ENCODE data around the gene UGGT2.
"Not testable (repeated sequence)": the region's sequence is repeated elsewhere in the genome, so short reads cannot be mapped to it uniquely, and the experiment has no call there.

The UGGT2 gene

DNA sequence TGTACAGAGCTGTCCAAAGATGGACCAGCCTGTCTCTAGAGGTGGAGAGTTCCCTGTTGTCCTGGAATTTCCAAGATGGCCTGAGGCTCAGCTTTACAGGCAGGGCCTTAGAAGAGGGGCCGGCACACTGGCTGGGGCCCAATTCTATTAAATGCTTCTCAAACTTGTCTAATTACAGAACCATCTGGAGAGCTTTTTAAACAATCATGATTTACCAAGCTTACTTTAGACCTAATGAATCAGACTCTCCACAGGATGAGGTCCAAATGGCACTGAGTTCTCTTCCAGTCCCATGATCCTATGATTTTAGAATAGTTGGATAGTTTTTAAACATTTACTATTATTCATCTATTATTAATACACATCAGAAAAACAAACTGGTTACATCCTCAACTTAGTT is 252.8 kb downstream of the UGGT2 start:
- no peak for DNase-seq (ENCODE audit: low spot score)

DNA sequence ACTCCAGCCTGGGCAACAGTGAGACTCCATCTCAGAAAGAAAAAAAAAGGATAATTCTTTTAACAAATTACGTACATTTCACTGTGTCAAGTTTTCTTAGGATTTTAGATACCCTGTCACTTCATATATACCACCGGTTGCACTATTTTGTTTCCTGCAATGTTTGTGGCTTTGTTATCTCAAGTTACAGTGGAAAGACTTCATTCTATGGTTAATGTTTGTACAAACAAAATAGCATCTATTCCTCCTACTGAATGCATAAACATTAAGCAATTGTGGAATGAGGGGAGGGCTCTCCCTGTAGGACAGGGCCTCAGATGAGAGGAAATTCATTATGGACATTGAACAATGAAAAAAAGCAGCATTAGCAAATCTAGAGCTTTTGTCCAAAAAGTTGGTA is 256.2 kb downstream of the UGGT2 start:
- no peak for DNase-seq (ENCODE audit: low spot score)

DNA sequence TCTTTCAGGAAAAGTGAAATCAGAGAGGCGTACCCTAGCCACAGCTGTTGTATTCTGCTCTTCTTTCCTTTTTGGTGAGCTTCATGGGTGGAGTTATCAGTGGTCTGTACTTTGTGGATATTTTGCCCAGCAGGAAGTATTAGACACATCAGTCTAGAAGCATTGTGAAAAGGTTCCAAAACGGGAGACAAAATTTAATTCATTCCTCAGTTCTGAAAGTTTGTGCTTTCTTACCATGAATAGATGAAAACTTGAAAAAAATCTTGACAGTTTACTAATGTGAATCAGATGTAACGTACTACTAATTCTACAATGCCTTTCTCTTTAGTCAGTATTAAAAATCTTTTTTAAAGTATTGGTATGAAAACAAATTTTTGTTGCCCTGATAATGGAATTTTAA is 259.4 kb downstream of the UGGT2 start:
- DNase-seq (ENCODE audit: low spot score): no peak

DNA sequence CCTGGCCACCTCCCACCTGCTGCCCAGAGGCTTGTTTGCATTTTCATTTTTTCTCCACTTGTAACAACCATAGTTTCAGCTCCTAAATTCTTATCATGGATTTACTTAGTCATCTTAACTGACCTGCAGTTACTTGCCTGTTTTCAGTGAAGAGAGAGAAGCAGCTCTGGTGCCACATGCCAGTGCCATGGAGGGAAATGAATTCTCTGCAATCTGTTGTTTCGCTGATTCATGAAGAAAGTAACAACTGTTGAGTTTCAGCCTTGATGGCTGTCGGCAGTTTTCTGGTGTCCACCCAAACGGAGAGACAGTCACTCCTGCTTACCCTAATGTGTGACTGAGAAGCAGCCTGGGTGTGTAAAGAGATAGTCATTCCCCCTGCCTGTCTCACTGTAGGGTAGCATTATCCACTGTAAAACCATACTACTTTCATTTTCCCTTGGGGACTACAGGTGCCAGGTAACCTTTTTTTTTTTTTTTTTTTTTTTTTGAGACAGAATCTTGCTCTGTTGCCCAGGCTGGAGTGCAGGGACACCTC is 260.1 kb downstream of the UGGT2 start:
- no peak for DNase-seq (ENCODE audit: low spot score)

DNA sequence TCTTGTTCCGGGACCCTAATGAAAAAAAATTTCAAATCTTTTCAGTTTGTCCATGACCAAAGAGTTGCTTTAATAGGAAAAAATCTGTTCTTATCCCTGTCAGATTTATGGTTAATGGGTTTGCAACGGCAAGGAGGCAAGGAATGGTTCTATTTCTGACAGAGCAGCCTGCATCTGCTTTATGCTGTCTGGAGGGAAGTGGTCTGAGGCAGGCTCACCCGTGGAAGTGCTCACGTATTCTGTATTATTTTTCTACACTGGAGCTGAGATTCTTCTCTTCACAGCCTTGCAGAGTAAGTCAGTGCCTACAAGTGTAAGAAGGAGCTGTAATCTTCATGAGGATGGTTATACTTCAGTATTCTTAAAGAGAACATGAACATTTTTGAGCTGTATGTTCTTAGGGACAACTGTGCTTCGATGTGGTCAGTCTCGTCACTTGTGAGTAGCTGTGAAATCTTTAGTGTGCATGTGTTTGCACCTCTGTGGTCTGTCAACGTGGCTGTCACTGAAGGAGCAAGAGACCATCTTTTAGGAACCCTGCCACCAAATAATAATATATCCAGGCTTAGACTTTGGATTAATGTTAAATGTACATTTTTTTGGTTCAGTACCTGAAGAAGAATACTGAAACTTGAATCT is 262.0 kb downstream of the UGGT2 start:
- DNase-seq (ENCODE audit: low spot score): no peak

DNA sequence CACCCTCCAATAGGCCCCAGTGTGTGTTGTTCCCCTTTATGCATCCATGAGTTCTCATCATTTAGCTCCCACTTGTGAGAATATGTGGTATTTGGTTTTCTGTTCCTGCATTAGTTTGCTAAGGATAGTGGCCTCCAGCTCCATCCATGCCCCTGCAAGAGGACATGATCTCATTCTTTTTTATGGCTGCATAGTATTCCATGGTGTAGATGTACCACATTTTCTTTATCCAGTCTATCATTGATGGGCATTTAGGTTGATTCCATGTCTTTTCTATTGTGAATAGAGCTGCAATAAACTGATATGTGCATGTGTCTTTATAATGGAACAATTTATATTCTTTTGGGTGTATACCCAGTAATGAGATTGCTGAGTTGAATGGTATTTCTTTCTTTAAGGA is 263.9 kb downstream of the UGGT2 start:
- not testable (repeated sequence) for DNase-seq (ENCODE audit: low spot score)

DNA sequence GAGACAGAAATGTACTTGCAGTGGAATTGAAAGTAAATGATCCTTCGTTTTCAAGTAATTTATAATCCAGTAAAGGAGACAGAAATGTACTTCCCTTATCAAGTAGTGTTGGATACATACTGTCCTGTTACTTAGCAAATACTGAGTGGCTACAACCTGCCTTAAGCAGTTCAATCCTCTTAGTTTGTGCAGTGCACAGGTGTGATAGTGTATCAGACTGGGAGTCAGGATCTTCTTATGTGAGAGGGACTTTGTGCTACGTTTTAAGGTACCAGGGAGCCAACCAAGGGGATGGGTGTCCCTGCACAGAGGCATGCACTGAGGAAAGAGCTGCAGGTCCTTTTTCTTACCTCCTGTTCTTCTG is 265.1 kb downstream of the UGGT2 start:
- no peak for DNase-seq (ENCODE audit: low spot score)

DNA sequence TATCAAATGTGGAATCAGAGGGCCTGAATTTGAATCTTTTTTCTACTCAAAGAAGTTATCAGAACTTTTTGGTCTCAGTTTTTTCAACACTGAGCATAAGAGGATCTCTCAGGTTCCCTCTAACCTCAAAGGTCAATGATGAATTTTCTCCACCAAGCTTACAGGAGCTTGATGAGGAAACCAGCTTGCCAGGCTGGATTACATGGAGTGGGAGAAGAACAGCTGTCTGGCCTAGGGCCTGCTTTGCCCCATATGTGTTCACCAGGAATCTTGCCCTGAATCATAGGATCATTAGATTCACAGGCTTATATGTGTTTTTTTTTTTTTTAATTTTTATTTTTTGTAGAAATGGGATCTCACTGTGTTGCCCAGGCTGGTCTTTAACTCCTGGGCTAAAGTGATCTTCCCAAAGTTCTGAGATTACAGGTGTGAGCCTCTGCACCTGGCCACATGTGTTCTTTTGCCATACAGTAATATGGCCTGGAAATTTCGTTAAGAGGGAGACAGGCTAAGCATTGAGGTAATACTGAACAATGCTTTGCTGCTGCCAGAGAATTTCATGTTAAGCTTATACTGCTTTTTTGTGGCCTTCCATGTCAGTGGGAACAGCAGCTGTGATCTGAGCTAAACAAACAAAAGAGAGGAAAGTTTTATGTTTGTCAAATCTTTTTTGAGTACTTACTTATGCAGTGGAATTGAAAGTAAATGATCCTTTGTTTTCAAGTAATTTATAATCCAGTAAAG is 265.7 kb downstream of the UGGT2 start:
- no peak for DNase-seq (ENCODE audit: low spot score)

DNA sequence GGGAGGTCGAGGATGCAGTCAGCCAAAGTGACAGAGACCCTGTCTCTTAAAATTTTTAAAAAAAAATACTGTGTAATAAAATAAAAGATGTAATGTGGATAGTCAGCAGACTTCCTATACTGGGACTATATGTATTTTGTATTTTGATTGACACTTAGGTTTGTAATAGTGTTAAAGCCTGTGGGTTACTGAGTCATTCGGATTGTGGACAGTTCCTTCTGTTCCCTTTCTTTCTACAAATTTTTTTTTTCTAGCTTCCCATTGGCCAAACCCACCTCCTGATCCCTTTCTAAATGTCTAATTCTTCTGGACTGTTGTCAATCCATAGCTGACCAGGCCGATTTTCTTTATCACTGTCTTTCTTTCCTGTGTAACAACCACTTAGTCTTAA is 268.3 kb downstream of the UGGT2 start:
- no peak for DNase-seq (ENCODE audit: low spot score)

DNA sequence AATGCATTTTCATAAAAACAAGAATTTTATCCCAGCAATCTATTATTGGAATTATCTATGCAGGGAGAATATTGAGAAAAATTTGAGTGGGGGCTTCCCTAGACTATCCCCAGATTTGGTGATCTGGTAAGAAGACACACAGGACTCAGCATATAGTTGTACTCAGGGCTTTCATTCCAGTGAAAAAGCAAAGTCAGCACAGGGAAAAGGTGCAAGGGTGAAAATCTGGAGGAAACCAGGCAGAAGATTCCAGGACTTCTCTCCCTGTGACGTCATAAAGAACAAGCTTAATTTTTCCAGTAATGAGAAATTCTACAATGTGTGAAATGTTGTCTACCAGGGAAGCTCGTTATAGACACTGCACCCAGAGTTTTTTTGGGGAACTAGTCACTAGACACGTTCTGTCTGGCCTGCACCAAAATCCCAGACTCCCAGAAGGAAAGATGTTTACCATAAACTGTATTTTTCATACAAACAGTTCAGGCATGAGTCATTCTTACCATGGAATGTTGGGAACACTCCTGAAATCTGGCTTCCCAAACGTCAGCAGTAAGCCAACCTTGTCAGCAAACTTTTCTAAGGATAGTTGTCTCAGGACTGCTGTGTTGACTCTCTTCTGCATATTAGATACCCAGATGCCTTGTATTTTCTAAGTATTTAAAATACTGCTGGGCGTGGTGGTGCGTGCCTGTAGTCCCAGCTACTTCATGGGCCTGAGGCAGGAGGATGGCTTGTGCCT is 268.9 kb downstream of the UGGT2 start:
- DNase-seq (ENCODE audit: low spot score): no peak

DNA sequence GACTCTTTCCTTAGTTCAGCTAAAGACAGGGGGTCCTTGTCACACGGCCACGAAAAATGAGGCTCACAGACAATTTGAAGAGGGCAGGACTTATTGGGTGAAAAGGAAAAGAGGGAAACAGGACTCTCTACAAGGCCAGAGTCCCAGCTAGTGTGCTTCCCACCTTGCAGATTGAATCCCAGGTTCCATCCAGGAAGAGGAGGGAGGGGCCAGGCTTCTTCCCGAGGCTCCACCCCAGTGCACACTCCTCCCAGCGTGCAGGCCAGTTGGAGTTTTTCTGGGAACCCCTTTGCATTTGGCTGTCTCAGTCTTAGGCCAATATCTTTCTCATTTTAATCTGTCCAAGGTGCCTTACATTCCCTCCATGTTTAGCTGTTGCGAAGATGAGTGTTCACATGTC is 269.5 kb downstream of the UGGT2 start:
- DNase-seq (ENCODE audit: low spot score): no peak

DNA sequence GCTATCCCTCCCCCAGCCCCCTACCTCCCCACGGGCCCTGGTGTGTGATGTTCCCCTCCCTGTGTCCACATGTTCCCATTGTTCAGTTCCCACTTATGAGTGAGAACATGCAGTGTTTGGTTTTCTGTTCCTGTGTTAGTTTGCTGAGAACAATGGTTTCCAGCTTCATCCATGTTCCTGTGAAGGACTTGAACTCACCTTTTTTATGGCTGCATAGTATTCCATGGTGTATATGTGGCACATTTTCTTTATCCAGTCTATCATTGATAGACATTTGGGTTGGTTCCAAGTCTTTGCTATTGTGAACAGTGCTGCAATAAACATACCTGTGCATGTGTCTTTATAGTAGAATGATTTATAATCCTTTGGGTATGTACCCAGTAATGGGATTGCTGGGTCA is 271.3 kb downstream of the UGGT2 start:
- DNase-seq (ENCODE audit: low spot score): not testable (repeated sequence)

DNA sequence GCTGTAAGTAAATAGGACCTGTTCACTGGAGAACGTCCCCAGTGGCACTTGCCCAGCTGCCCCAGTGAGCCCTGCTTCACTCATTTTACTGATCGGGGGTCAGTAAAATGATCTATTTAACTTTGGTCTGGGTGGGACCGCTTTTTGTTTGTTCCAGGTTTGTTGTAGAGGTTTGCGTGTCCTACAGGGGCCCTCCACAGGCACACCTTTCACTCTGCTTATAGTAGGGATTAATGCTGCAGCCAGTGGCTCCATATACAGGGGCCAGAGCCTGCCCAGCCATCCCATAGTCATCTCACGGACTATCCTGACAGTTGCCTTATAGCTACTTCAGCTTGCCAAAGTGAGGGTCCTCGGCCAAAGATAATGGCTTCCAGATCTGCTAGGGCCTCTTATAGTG is 272.2 kb downstream of the UGGT2 start:
- DNase-seq (ENCODE audit: low spot score): no peak

DNA sequence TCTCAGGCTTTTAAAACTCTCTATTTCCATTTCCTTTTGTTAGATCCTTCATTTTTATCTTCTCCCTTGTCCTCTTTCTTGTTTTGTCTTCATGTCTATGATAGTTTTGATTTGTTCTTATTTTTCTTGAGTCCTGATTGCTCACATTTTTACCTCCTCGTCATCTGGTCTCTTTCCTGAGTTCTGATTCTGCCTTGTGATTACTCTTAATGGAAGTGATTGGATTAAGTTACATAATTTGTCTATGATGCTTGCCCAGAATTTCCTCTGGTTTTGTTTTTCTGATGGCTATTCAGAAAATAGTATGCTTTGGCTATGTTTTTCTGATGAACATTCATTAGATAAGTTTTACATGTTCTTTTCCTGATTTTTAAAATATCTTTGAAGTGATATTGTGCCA is 273.7 kb downstream of the UGGT2 start:
- DNase-seq (ENCODE audit: low spot score): no peak

DNA sequence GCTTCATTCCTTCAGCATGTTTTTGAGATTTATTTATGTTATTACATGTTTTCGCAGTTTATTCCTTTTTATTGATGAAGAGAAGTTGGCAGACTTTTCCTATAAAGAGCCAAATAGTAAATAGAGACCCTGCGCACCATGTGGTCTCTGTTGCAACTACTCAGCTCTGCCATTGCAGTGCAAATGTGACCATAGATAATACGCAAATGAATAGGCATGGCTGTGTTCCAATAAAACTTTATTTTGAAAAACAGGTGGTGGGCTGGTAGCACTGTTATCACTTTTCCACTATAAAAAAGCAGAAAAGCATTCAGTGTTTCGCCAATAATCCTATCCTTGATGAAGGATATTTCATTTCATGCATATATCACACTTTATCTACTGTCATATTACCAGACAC is 281.3 kb downstream of the UGGT2 start:
- DNase-seq (ENCODE audit: low spot score): no peak

DNA sequence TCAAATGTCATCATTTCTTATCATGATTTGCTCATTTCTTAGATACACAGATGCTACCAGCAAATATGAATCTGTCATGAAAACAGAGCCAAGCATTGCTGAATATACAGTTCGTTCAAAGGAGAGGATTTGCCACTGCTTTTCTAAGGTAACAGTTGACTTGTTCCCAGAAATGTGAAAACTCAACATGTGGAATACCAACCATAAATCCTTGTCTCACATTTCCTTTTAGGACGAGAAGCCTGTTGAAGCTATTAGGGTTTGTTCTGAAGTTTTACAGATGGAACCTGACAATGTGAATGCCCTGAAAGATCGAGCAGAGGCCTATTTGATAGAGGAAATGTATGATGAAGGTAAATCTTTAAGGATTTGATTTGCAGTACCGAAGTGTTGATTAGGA is 289.6 kb downstream of the UGGT2 start:
- DNase-seq (ENCODE audit: low spot score): no peak

DNA sequence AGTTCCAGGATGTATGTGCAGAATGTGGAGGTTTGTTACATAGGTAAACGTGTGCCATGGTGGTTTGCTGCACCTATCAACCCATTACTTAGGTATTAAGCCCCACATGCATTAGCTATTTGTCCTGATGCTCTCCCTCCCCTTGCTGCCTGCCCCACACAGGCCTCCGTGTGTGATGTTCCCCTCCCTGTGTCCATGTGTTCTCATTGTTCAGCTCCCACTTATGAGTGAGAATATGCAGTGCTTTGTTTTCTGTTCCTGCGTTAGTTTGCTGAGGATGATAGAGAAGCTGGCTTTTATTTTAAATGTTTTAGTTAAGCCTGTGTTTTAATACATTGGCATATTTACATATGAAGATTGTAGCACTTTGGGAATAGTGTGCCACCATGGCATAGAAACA is 290.6 kb downstream of the UGGT2 start:
- peak; percentile 47 for DNase-seq (ENCODE audit: low spot score)

DNA sequence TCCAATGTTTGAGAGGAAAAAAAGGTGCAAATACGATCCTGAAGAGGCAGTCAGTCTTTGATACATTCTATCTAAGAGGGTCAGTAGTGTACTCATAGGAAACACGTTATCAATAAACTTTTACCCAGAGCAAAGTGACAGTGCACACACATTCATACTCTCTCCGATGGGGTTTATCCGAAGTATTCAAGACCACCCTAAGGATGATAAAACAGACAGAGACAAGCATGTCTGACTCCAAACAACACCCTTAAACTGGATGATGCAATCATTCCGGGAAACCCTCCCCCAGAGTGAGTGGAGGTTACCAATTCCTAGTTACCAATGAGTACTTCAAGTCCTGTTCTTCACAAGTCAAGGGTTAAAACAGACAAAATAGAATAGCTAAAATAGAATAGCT is 297.1 kb downstream of the UGGT2 start:
- DNase-seq (ENCODE audit: low spot score): no peak

DNA sequence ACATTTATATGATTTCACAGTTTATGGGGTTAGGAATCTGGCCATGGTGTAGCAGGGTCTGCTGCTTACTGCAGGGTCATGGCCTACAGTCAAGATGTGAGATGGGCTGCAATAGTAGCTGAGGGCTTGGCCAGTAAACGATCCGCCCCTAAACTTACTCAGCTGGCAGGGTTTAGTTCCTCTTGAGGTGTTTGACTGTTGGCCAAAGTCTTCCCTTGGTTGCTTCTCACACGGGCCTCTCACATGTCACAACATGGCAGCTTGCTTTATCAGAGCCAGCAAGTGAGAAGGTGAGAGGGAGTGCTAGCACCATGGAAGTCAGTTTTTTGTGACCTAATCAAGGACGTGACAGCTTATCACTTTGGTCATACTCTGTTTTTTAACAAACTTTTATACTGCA is 299.1 kb downstream of the UGGT2 start:
- no peak for DNase-seq (ENCODE audit: low spot score)

DNA sequence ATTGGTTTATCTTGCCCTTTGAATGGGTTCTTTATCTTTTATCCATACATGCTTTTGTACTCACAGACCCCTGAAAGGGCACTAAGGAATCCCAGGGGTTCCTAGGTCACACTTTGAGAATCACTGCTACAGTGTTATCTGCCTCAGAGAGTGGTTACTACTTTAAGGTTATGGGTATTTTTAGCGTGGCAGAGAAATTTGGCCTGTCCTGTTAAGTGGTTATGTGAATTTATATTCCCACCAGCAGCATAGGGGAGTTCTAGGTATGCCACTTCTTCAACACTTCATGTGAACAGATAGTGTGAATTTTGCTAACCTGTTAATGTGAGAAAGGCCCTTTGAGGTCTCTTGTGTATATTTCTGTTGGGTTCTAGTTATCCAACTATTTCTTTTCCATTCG is 300.5 kb downstream of the UGGT2 start:
- DNase-seq (ENCODE audit: low spot score): no peak
